GM18858 (cell line): ENCODE results near the gene ST3GAL5.

Source experiments
- ATAC-seq: cut with Tn5 transposase; IDR thresholded peaks from one replicate; pipeline ENCODE4 v1.9.1; 2021; ENCODE audit not compliant: unreplicated experiment

The ST3GAL5 gene

GRCh38 chr2:85793584-85793983, 95.2 kb downstream of the ST3GAL5 start:
- no peak for ATAC-seq

GRCh38 chr2:85792783-85793441, 95.9 kb downstream of the ST3GAL5 start:
- ATAC-seq = no peak

GRCh38 chr2:85791704-85792565, 96.9 kb downstream of the ST3GAL5 start:
- no peak for ATAC-seq

- ATAC-seq = no peak
Measured at GRCh38 chr2:85790499-85791188, 98.1 kb downstream of the ST3GAL5 start.

- ATAC-seq = no peak
Measured at GRCh38 chr2:85790032-85790431, 98.8 kb downstream of the ST3GAL5 start.

- no peak for ATAC-seq
Measured at GRCh38 chr2:85789271-85789670, 99.5 kb downstream of the ST3GAL5 start.

GRCh38 chr2:85788603-85789002, 100.2 kb downstream of the ST3GAL5 start:
- no peak for ATAC-seq

- no peak for ATAC-seq
Measured at GRCh38 chr2:85787981-85788340, 100.8 kb downstream of the ST3GAL5 start.

- no peak for ATAC-seq
Measured at GRCh38 chr2:85787282-85787980, 101.4 kb downstream of the ST3GAL5 start.
